ENCODE measurements around the gene TSPAN18.

Gene TSPAN18

DNA sequence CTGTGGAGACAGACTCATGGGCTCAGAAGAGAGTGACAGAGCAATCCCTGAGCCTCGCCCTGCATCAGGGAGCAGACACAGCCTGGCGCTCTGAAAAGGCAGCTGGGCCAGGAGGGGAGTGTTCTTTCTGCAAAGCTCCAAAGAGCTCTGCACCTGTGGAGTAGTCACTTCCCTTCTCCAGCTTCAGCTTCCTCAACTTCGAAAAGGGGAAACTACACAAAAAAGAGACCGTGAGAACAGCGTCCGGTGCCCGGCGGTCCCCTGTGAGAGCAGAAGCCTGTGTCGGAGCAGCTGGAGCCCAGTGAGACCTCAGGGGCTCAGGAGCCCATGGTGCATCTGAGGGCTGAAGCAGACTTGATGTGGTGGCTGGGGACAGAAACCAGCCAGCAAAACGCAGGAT, 188.9 kb downstream of the TSPAN18 start:
- TF ChIP-seq, protein P1, sequence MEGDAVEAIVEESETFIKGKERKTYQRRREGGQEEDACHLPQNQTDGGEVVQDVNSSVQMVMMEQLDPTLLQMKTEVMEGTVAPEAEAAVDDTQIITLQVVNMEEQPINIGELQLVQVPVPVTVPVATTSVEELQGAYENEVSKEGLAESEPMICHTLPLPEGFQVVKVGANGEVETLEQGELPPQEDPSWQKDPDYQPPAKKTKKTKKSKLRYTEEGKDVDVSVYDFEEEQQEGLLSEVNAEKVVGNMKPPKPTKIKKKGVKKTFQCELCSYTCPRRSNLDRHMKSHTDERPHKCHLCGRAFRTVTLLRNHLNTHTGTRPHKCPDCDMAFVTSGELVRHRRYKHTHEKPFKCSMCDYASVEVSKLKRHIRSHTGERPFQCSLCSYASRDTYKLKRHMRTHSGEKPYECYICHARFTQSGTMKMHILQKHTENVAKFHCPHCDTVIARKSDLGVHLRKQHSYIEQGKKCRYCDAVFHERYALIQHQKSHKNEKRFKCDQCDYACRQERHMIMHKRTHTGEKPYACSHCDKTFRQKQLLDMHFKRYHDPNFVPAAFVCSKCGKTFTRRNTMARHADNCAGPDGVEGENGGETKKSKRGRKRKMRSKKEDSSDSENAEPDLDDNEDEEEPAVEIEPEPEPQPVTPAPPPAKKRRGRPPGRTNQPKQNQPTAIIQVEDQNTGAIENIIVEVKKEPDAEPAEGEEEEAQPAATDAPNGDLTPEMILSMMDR (IDR thresholded peaks at IDR 0.05; ENCODE audit: low read depth, low read length, missing control alignments), result no peak
- Histone ChIP-seq H3K36me3 (replicated peaks) (no peaks in the 10 kb centered on the region), H3K27me3 (replicated peaks) (no peaks in the 10 kb centered on the region), H3K27ac (no peak overlapping the region), H3K4me3 (ENCODE audit: low read depth, low read length) (no peak overlapping the region)
- DNase-seq, result no peak
- in situ Hi-C loops (cut with HindIII; ENCODE audit: low pct_ligation_motif_present, low sequenced_read_pairs), result no loop called here

DNA sequence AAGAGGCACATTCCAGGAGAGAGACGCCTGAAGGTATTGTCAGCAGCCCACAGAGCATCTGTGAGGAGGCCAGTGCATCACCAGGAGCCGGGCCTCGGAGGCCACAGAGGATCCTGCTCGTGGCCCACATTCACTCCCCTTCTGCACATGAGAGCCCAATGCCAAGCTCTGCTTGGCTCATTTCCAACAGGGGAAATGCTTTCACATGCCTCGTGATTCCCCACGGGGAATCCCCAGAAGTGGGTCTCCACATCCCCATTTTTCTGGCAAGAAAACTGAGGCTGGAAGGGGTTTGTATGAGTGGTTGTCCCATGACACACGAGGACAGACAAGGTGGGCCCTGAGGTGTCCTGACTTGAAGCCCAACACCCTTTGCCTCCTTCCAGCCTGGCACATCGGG, 189.6 kb downstream of the TSPAN18 start:
- TF ChIP-seq, protein P1 (IDR thresholded peaks at IDR 0.05; ENCODE audit: low read depth, low read length, missing control alignments), result no peak
- in situ Hi-C loops (cut with HindIII; ENCODE audit: low pct_ligation_motif_present, low sequenced_read_pairs), result no loop called here
- H3K4me3 ChIP-seq (ENCODE audit: low read depth, low read length), result no peak overlapping the region
- no peak overlapping the region for H3K27ac ChIP-seq
- H3K36me3 ChIP-seq (replicated peaks), result no peaks in the 10 kb centered on the region
- no peak for DNase-seq
- H3K27me3 ChIP-seq (replicated peaks), result no peaks in the 10 kb centered on the region

DNA sequence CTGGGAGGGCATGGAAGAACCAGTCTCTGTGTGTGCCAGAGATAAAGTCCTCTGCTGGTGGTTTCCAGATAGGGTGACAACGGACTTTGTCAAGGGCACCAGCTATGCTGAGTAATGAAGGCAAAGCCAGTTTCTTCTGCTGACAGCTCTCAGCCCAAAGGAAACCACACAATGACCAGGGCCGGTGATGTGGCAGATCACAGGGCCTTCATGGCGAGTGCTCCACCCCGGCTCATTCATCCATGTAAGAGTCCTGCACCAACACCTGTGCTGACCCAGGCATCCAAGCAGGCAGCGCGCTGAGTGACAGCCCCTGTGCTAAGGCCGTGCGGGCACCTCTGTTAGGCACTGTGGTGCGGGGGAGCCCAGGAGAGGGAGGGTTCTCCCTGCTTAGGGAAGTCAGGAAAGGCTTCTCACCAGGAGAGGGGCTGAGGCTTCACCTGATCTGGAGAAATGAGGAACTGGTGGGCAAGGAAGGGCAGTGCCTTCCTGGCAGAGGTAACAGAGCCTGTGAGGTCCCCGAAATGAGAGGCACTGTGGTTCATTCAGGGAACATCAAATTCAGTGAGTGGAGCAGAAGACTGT, 190.1 kb downstream of the TSPAN18 start:
- H3K36me3 ChIP-seq (replicated peaks), result no peaks in the 10 kb centered on the region
- TF ChIP-seq, protein P1 (IDR thresholded peaks at IDR 0.05; ENCODE audit: low read depth, low read length, missing control alignments), result no peak
- no peak for DNase-seq
- no peak overlapping the region for H3K4me3 ChIP-seq (ENCODE audit: low read depth, low read length)
- no peaks in the 10 kb centered on the region for H3K27me3 ChIP-seq (replicated peaks)
- in situ Hi-C loops (cut with HindIII; ENCODE audit: low pct_ligation_motif_present, low sequenced_read_pairs), result no loop called here
- H3K27ac ChIP-seq, result no peak overlapping the region

DNA sequence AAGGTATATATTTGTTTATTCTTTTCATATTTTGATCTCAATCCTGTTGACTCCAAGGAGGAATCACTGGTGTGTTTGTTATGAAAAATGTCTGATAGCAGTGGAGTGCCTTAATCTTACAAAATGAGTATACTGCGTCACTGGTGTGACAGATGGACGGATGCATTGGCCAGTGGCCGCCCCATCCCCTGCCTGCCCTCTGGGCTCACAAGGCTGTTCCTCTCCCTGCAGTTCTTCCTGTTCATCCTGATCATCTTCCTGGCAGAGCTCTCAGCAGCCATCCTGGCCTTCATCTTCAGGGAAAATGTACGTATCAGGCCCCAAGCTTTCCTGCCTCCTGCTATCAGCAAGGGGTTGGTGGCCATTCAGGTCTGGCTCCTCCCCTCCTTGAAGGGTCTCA, 191.0 kb downstream of the TSPAN18 start:
- no peak for DNase-seq
- TF ChIP-seq, protein P1 (IDR thresholded peaks at IDR 0.05; ENCODE audit: low read depth, low read length, missing control alignments), result no peak
- H3K36me3 ChIP-seq (replicated peaks), result no peaks in the 10 kb centered on the region
- no peak overlapping the region for H3K4me3 ChIP-seq (ENCODE audit: low read depth, low read length)
- in situ Hi-C loops (cut with HindIII; ENCODE audit: low pct_ligation_motif_present, low sequenced_read_pairs), result no loop called here
- no peaks in the 10 kb centered on the region for H3K27me3 ChIP-seq (replicated peaks)
- no peak overlapping the region for H3K27ac ChIP-seq

DNA sequence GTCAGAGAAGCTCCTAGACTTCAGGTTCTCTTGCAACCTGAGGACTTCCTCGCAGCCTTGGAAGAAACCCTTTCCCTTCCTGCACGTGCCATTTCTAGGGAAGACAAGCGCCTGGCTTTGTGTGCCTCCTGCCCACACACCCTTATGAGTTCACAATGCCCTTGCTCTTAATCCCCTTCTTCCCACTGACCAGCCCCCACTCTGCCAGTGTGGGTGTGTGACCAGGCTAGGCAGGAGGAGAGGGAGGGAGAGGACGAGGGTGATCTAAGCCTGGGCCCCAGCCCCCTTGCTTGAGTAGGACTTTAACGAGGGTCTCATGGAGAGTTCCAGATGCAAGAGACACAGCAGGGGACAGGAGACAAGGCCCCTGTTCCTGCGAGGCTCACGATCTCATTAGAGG, 193.7 kb downstream of the TSPAN18 start:
- Histone ChIP-seq H3K27ac (no peak overlapping the region), H3K27me3 (replicated peaks) (no peaks in the 10 kb centered on the region), H3K36me3 (replicated peaks) (no peaks in the 10 kb centered on the region), H3K4me3 (ENCODE audit: low read depth, low read length) (no peak overlapping the region)
- TF ChIP-seq, protein P1 (IDR thresholded peaks at IDR 0.05; ENCODE audit: low read depth, low read length, missing control alignments), result no peak
- DNase-seq, result no peak
- in situ Hi-C loops (cut with HindIII; ENCODE audit: low pct_ligation_motif_present, low sequenced_read_pairs), result no loop called here

DNA sequence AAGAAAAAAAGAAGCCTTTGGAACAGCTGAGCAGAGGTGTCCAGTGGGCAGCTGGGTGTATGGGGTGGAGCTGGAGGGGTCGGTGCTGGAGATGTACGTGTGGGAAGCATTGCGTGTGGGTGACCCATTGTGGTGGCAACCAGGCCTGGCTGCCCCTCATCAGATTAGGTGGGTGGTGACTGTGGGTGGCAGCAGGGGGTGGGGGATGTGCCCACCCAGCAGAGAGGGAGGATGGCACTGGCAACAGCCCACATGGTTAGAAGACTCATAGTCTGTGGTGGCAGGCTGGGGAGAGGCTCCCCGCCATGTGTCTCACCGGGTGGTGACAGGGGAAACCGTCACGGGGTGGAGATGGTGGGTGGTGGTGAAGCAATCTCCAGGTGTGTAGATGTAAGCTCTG, 196.4 kb downstream of the TSPAN18 start:
- TF ChIP-seq, protein P1 (IDR thresholded peaks at IDR 0.05; ENCODE audit: low read depth, low read length, missing control alignments), result no peak

More for the DNA sequence above, 196.4 kb downstream of the TSPAN18 start:
- Histone ChIP-seq H3K27ac (no peak overlapping the region), H3K4me3 (ENCODE audit: low read depth, low read length) (no peak overlapping the region), H3K36me3 (replicated peaks) (no peaks in the 10 kb centered on the region), H3K27me3 (replicated peaks) (no peaks in the 10 kb centered on the region)
- DNase-seq, result no peak
- in situ Hi-C loops (cut with HindIII; ENCODE audit: low pct_ligation_motif_present, low sequenced_read_pairs), result no loop called here

Data from brain microvascular endothelial cell (primary cell).